Psoas muscle (tissue), 8 donors: ENCODE data around the gene JOSD2. TPM values are rescaled to one million over a fixed set of nuclear protein-coding genes. Genes with fewer than 3 reads are reported as not detected.

ENCODE experiments used
- ATAC-seq, 4 donors: fragments of 200-7000 bp; cut with Tn5 transposase; one replicate each; pipeline ENCODE4 v1.9.1; 2020; ENCODE audit warnings: moderate library complexity in 3 of 4, mild to moderate bottlenecking in 2 of 4
- DNase-seq, 2 donors: peaks; one replicate each; pipeline ENCODE4 v3.0.0-alpha.2; 2020
- H3K27ac ChIP-seq: fragments of 200-600 bp; one replicate; pipeline ENCODE4 v1.8.0; 2022
- H3K27me3 ChIP-seq, 3 donors: fragments of 200-600 bp in 1 of 3; one replicate each; pipeline versions ENCODE4 v1.6.1 to v1.8.0; 2013 to 2022; ENCODE audit warnings: low read length in 2 of 3, mild to moderate bottlenecking in 2 of 3, moderate library complexity in 1 of 3; ENCODE audit not compliant: insufficient read depth in 3 of 3
- H3K36me3 ChIP-seq, 2 donors: fragments of 200-600 bp in 1 of 2; one replicate each; pipeline versions ENCODE4 v1.6.1 to v1.8.0; 2013 to 2022; ENCODE audit warnings: low read depth in 1 of 2, mild to moderate bottlenecking in 1 of 2, moderate library complexity in 1 of 2; ENCODE audit not compliant: insufficient read depth in 1 of 2
- H3K4me1 ChIP-seq: fragments of 200-600 bp; one replicate; pipeline ENCODE4 v1.8.0; 2022
- H3K4me3 ChIP-seq: fragments of 200-600 bp; one replicate; pipeline ENCODE4 v1.8.0; 2022; ENCODE audit warnings: mild to moderate bottlenecking
- H3K9me3 ChIP-seq: fragments of 200-600 bp; one replicate; pipeline ENCODE4 v1.8.0; 2022
- WGBS, 3 donors: extraction: QIAGEN DNeasy Blood & Tissue Kit; methylation state at CpG; one replicate each; pipeline versions ENCODE4 v1.1.6 to v1.1.7; 2013; 5-methylcytosine and 5-hydroxymethylcytosine counted together
- intact Hi-C, 2 donors: fragments of 100-400 bp; cut with DNase I; formaldehyde crosslinking; loops; one replicate each; pipeline versions ENCODE4 v1.11.0 to v1.14.2; 2022
- polyA plus RNA-seq, 3 donors: library from polyadenylated mRNA; stranded (reverse); fragments of 200-250 nt; gene quantifications; one replicate each; pipeline ENCODE4 v1.2.3, GENCODE V29; 2013
- total RNA-seq, 4 donors: library from RNA; stranded (reverse); fragmentation: NEBNext Ultra II Directional in 2 of 4; extraction: Animal tissue kit (Norgen Biotek cat#: 25700) in 2 of 4; gene quantifications; one replicate each; pipeline versions ENCODE4 v1.2.1 to v1.2.4, GENCODE V29; 2021 to 2023
- TF ChIP-seq, protein P1 (sequence below): fragments of 200-600 bp; IDR thresholded peaks from one replicate; pipeline ENCODE4 v1.8.0; 2022; ENCODE audit warnings: antibody characterized with exemption
- donor health status: healthy with polysubstance abuse.
- donor health status: DM: no; HTN: no; CAD: no; lungs with moderate emphysema.
- donor health status: Bipolar disorder and iron deficiency.
- donor health status: healthy.
- donor health status: DM: yes; HTN: yes; CAD: no.
- donor health status: DM: no; HTN: no; CAD: no.
- donor health status: DM: no; HTN: no; CAD: no.
- donor health status: DM: yes; HTN: yes; CAD: no.

The JOSD2 gene
- total and polyA plus RNA-seq, 7 donors, result 28.5 to 87.2 (median 41.0) TPM

DNA sequence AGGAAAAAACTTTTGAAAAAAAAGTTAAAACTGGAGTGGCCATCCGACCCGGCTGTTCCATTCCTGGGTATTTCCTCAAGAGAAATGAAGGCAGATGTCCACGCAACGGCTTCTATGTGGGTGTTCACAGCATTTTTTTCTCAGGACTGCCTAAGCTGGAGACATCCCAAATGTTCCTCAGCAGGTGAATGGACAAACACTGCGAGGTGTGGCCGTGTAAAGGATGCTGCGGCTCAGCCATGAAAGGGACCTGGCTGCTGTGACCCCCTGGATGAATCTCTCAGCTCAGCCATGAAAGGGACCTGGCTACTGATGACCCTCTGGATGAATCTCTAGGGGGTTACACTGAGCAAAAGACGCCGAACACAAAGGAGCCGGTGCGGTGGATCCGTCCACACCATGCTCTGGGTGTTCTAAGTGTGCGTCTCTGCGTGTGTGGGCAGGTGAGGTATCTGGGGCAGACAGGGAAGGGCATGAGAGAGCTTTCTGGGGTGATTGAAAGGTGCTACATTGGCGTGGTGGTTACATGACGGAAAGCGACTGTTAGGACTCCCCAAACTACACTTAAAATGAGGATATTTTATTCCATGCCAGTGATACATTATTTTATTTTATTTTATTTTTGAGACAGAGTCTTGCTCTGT is 10.0 kb upstream of the JOSD2 start:
- H3K36me3 ChIP-seq, result no peaks in the 10 kb centered on the region
- no peaks in the 10 kb centered on the region for H3K4me1 ChIP-seq
- no peak overlapping the region for H3K27ac ChIP-seq
- TF ChIP-seq, protein P1, sequence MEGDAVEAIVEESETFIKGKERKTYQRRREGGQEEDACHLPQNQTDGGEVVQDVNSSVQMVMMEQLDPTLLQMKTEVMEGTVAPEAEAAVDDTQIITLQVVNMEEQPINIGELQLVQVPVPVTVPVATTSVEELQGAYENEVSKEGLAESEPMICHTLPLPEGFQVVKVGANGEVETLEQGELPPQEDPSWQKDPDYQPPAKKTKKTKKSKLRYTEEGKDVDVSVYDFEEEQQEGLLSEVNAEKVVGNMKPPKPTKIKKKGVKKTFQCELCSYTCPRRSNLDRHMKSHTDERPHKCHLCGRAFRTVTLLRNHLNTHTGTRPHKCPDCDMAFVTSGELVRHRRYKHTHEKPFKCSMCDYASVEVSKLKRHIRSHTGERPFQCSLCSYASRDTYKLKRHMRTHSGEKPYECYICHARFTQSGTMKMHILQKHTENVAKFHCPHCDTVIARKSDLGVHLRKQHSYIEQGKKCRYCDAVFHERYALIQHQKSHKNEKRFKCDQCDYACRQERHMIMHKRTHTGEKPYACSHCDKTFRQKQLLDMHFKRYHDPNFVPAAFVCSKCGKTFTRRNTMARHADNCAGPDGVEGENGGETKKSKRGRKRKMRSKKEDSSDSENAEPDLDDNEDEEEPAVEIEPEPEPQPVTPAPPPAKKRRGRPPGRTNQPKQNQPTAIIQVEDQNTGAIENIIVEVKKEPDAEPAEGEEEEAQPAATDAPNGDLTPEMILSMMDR, result no peak
- no peak overlapping the region for H3K4me3 ChIP-seq
- 80 to 85% (median 81%) methylated on average over 17 of the region's 17 CpGs for WGBS, 3 donors
- intact Hi-C loops, result no loop called here
- H3K9me3 ChIP-seq, result no peaks in the 10 kb centered on the region
- ATAC-seq, result no peak
- no peak for DNase-seq
- H3K27me3 ChIP-seq, result peaks cover 0 to 17% (median 3%) of the 10 kb centered on the region in 3 donors

GRCh38 chr19:50519006-50519575 is 8.1 kb upstream of the JOSD2 start:
- H3K4me3 ChIP-seq, result no peak overlapping the region
- TF ChIP-seq, protein P1, result no peak
- intact Hi-C loops, result no loop called here
- ATAC-seq (no peak), DNase-seq (no peak)
- H3K4me1 ChIP-seq, result no peaks in the 10 kb centered on the region
- no peaks in the 10 kb centered on the region for H3K36me3 ChIP-seq
- H3K9me3 ChIP-seq, result no peaks in the 10 kb centered on the region
- no peak overlapping the region for H3K27ac ChIP-seq
- H3K27me3 ChIP-seq, result peaks cover 0 to 23% (median 3%) of the 10 kb centered on the region in 3 donors
- 95 to 97% (median 96%) methylated on average over 40 of the region's 40 CpGs for WGBS, 3 donors

- WGBS, 3 donors, result 93 to 95% (median 94%) methylated on average over 86 to 87 of the region's 87 CpGs
- Histone ChIP-seq H3K27ac (no peak overlapping the region), H3K4me1 (no peaks in the 10 kb centered on the region), H3K27me3 (peaks cover 0 to 23% (median 3%) of the 10 kb centered on the region in 3 donors), H3K9me3 (no peaks in the 10 kb centered on the region), H3K4me3 (no peak overlapping the region), H3K36me3 (no peaks in the 10 kb centered on the region)
- intact Hi-C loops, result no loop called here
- DNase-seq (no peak), ATAC-seq (no peak)
- TF ChIP-seq, protein P1, result no peak
Observed at GRCh38 chr19:50518091-50519005, 7.4 kb upstream of the JOSD2 start.

DNA sequence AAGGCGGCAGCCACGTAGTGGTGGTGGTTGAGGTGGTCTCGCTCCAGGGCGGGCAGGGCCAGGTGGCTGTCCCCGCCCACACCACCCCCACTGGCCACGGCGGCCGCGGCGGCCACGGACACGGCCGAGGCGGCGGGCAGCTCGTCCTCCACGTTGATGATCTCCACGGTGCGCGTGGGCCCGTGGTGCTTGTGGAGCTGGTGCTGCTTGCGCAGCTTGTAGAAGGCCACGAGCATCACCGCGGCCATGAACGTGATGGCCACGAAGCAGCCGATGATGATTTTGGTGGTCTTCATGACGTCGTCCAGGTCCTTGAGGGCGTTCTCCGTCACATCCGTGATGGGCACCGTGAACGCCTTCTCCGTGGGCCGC is 6.7 kb upstream of the JOSD2 start:
- no peaks in the 10 kb centered on the region for H3K36me3 ChIP-seq
- no peak overlapping the region for H3K27ac ChIP-seq
- intact Hi-C loops, result no loop called here
- no peaks in the 10 kb centered on the region for H3K4me1 ChIP-seq
- 95 to 96% (median 95%) methylated on average over 35 to 37 of the region's 37 CpGs for WGBS, 3 donors
- no peak overlapping the region for H3K4me3 ChIP-seq
- H3K27me3 ChIP-seq, result peaks cover 0 to 23% (median 3%) of the 10 kb centered on the region in 3 donors
- TF ChIP-seq, protein P1, result no peak
- DNase-seq, result no peak
- ATAC-seq, result no peak
- no peaks in the 10 kb centered on the region for H3K9me3 ChIP-seq
